Coronary artery (tissue), 2 donors: ENCODE data around the gene WSCD2.

Source experiments
- DNase-seq: peaks from one replicate; pipeline ENCODE4 v3.0.0-alpha.2; 2017; ENCODE audit warnings: low spot score
- H3K27ac ChIP-seq, 2 donors: fragments of 200-600 bp; sonication (generic); one replicate each; pipeline ENCODE4 v1.5.1; 2016 to 2019
- H3K4me3 ChIP-seq: fragments of 200-600 bp; sonication (generic); 2 replicates; pipeline ENCODE4 v1.5.1; 2016; ENCODE audit warnings: mild to moderate bottlenecking, moderate library complexity
- TF ChIP-seq, protein P1 (sequence below): fragments of 200-600 bp; sonication (generic); IDR thresholded peaks from one replicate; pipeline ENCODE4 v1.5.1; 2019; ENCODE audit warnings: antibody characterized with exemption

The WSCD2 gene

DNA sequence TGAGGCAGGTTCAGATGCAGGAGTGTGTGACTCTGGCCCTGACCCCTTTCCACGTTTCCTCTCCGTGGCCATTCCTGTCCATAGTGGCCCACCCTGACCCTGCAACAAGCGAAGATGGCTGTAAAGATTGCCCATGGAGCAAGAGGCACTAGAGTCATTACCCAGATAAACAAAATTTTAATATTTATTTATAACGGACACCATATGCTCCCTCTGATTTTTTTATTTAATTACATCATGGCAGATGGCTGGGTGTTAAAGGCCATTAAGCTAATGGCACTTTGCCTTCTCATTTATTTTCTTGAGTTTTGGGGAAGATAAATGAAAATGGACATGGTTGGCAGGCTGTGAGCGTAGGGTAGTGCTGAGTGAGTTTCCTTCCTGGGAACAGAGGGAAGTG is 58.7 kb downstream of the WSCD2 start:
- Histone ChIP-seq H3K27ac (no peak overlapping the region), H3K4me3 (no peak overlapping the region)
- DNase-seq: no peak
- TF ChIP-seq, protein P1, sequence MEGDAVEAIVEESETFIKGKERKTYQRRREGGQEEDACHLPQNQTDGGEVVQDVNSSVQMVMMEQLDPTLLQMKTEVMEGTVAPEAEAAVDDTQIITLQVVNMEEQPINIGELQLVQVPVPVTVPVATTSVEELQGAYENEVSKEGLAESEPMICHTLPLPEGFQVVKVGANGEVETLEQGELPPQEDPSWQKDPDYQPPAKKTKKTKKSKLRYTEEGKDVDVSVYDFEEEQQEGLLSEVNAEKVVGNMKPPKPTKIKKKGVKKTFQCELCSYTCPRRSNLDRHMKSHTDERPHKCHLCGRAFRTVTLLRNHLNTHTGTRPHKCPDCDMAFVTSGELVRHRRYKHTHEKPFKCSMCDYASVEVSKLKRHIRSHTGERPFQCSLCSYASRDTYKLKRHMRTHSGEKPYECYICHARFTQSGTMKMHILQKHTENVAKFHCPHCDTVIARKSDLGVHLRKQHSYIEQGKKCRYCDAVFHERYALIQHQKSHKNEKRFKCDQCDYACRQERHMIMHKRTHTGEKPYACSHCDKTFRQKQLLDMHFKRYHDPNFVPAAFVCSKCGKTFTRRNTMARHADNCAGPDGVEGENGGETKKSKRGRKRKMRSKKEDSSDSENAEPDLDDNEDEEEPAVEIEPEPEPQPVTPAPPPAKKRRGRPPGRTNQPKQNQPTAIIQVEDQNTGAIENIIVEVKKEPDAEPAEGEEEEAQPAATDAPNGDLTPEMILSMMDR: no peak

DNA sequence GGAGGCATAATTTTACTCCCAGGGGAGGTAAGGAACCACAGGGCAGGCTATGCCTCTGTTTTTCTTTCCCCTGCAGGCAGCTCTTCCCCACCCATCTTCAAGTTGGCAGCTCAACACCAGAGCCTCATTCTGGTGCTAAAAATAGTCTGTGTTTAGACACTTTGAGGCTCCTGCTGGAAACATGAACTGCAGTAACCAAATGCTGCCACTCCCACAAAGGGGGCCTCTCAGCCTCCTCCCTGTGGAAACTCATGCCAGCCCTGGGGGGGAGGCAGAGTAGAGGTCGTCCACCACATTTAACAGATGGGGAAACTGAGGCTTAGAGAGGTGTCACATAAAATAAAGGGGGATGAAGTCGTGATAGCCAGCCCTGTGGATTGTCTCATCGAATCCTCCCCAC is 61.4 kb downstream of the WSCD2 start:
- DNase-seq: no peak
- H3K4me3 ChIP-seq: no peak overlapping the region
- no peak overlapping the region for H3K27ac ChIP-seq
- TF ChIP-seq, protein P1: no peak

DNA sequence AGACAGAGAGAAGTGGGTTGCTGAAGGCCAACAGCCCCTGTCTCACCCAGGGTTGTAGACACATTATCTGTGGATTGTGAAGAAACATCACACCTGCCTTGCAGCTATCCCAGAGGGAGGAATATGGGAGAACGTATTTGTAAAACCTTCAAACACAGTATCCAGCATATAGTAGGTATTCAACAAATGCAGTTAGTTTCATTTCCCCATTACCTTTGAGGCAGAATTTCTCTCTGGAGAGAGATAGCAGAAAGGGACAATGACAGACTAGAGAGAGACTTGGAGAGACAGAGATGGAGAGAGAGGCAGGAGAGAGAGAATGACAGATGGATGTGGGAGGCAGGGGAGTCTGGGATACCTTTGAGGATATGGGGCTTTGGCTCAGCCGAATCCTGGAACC is 62.0 kb downstream of the WSCD2 start:
- no peak for DNase-seq
- no peak overlapping the region for H3K27ac ChIP-seq
- TF ChIP-seq, protein P1: no peak
- H3K4me3 ChIP-seq: no peak overlapping the region

DNA sequence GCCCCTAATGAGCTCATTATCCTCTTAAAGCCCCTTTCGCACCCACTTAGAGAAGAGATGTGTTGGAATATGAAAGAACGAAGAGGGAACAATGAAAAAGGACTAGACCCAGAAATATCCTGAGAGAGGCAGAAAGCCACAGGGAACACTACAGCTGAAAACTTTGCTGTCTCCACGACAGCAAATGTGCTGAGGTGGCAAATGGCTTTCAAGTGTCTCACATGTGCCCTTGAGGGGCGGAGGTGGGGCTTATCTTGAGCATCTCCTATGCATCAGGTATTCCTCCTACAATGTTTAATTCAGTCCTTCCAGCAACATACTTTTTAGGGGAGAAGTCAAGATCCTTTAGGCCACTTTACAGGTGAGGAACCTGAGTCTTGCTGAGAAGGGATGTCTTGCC is 62.9 kb downstream of the WSCD2 start:
- Histone ChIP-seq H3K27ac (no peak overlapping the region), H3K4me3 (no peak overlapping the region)
- DNase-seq: no peak
- TF ChIP-seq, protein P1: no peak

DNA sequence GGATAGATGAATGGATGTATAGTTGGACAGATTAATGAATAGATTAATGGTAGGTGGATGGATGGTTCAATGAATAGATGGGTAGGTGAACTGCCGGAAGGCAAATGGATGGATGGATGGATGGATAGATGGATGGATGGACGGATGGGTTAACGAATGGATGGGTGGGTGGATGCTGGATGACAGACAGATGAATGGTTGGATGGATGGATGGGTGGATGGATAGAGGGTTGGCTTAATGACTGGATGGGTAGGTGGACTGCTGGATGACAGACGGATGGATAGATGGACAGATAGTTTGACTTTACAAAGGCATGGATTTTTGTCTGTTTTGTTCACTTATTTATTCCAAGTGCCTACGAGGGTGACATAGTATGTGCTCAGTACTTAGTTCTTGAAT is 64.4 kb downstream of the WSCD2 start:
- Histone ChIP-seq H3K4me3 (no peak overlapping the region), H3K27ac (no peak overlapping the region)
- TF ChIP-seq, protein P1: no peak
- DNase-seq: no peak

DNA sequence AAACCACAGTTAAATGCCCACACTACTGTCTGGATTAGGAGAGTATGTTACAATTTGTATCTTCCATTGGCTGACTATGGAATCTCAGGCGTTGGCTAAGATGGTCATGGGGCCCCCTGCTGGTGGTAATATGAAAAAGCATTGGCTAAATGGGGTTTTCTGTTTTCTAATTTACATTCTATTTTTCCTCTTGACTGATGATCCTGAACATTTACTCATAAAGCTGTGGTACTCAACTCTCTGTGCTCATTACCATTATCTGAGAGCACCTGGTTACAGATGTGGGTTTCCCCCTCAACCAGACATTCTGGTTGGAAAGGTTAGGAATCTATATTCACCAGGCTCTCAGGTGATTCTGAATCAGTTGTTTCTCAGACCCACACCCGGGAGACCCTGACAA is 64.8 kb downstream of the WSCD2 start:
- Histone ChIP-seq H3K4me3 (no peak overlapping the region), H3K27ac (no peak overlapping the region)
- DNase-seq: no peak
- TF ChIP-seq, protein P1: peak; percentile 78

DNA sequence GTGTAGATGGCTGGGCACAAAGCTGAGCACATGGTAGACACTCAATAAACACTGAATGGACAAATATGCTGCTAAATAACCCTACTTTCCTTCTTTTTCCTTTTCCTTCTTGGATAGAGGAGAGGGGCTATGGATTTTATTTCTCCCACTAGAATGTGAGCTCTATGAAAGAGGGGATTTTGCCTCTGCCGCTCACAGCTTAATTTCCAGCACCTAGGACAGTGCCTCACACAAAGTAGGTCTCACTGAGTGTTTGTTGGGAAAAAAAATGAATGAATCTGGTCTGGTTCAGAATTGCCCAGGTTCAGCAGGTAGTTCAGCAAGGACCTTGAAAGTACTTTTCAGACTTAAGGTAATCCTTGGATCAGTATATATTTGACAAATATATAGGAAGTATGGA is 65.5 kb downstream of the WSCD2 start:
- DNase-seq: no peak
- Histone ChIP-seq H3K4me3 (no peak overlapping the region), H3K27ac (no peak overlapping the region)
- TF ChIP-seq, protein P1: no peak
